Parathyroid adenoma (tissue), 2 donors: Measurements from ENCODE around the gene PLPPR3.

Source experiments
- H2AFZ ChIP-seq: fragments of 300-600 bp; sonication (generic); one replicate; pipeline ENCODE4 v1.7.0; 2017; ENCODE audit warnings: antibody characterized with exemption, mild to moderate bottlenecking
- H3K27ac ChIP-seq: fragments of 300-600 bp; sonication (generic); one replicate; pipeline ENCODE4 v1.7.0; 2017
- H3K27me3 ChIP-seq: fragments of 300-600 bp; sonication (generic); one replicate; pipeline ENCODE4 v1.7.0; 2017; ENCODE audit warnings: low read length; ENCODE audit not compliant: control insufficient read depth, insufficient read depth
- H3K36me3 ChIP-seq: fragments of 300-600 bp; sonication (generic); one replicate; pipeline ENCODE4 v1.7.0; 2017; ENCODE audit warnings: low read length; ENCODE audit not compliant: control insufficient read depth, insufficient read depth
- H3K4me1 ChIP-seq: fragments of 300-600 bp; sonication (generic); one replicate; pipeline ENCODE4 v1.7.0; 2017; ENCODE audit warnings: control low read depth
- H3K4me2 ChIP-seq: fragments of 300-600 bp; sonication (generic); one replicate; pipeline ENCODE4 v1.7.0; 2017; ENCODE audit warnings: low read length
- H3K4me3 ChIP-seq: fragments of 300-600 bp; sonication (generic); one replicate; pipeline ENCODE4 v1.7.0; 2017; ENCODE audit warnings: low read depth, low read length
- H3K79me2 ChIP-seq: fragments of 300-600 bp; sonication (generic); one replicate; pipeline ENCODE4 v1.7.0; 2017; ENCODE audit warnings: control low read depth
- H3K9ac ChIP-seq: fragments of 300-600 bp; sonication (generic); one replicate; pipeline ENCODE4 v1.7.0; 2017; ENCODE audit warnings: mild to moderate bottlenecking
- H3K9me3 ChIP-seq: fragments of 300-600 bp; sonication (generic); one replicate; pipeline ENCODE4 v1.7.0; 2017; ENCODE audit warnings: low read length; ENCODE audit not compliant: control insufficient read depth
- CTCF ChIP-seq: fragments of 300-600 bp; sonication (generic); IDR thresholded peaks from one replicate; pipeline ENCODE4 v1.7.0; 2017; ENCODE audit warnings: antibody characterized with exemption, mild to moderate bottlenecking
- donor health status: primary hyperparathyroidism.

PLPPR3 gene

GRCh38 chr19:827314-827709, 5.6 kb upstream of the PLPPR3 start:
- Histone ChIP-seq H2AFZ (no peak overlapping the region), H3K79me2 (no peaks in the 10 kb centered on the region), H3K27me3 (no peaks in the 10 kb centered on the region), H3K9me3 (no peaks in the 10 kb centered on the region), H3K27ac (no peak overlapping the region), H3K36me3 (no peaks in the 10 kb centered on the region), H3K4me3 (no peak overlapping the region), H3K9ac (no peak overlapping the region), H3K4me2 (no peak overlapping the region), H3K4me1 (no peaks in the 10 kb centered on the region)
- no peak for TF ChIP-seq CTCF

- H3K79me2 ChIP-seq, result no peaks in the 10 kb centered on the region
- no peaks in the 10 kb centered on the region for H3K36me3 ChIP-seq
- no peak overlapping the region for H3K4me3 ChIP-seq
- no peaks in the 10 kb centered on the region for H3K27me3 ChIP-seq
- H3K9ac ChIP-seq, result no peak overlapping the region
- H3K9me3 ChIP-seq, result no peaks in the 10 kb centered on the region
- no peak for TF ChIP-seq CTCF
- H3K4me1 ChIP-seq, result no peaks in the 10 kb centered on the region
- no peak overlapping the region for H3K27ac ChIP-seq
- no peak overlapping the region for H3K4me2 ChIP-seq
- H2AFZ ChIP-seq, result no peak overlapping the region
Measured at GRCh38 chr19:825897-826644, 4.3 kb upstream of the PLPPR3 start.

GRCh38 chr19:824885-825284, 3.1 kb upstream of the PLPPR3 start:
- Histone ChIP-seq H3K27me3 (no peaks in the 10 kb centered on the region), H3K9ac (no peak overlapping the region), H3K4me1 (no peaks in the 10 kb centered on the region), H3K79me2 (no peaks in the 10 kb centered on the region), H3K4me2 (no peak overlapping the region), H2AFZ (no peak overlapping the region), H3K27ac (no peak overlapping the region), H3K36me3 (no peaks in the 10 kb centered on the region), H3K9me3 (no peaks in the 10 kb centered on the region), H3K4me3 (no peak overlapping the region)
- TF ChIP-seq CTCF, result no peak

GRCh38 chr19:823565-824121, 1.9 kb upstream of the PLPPR3 start:
- no peak for TF ChIP-seq CTCF
- Histone ChIP-seq H3K79me2 (no peaks in the 10 kb centered on the region), H3K4me3 (no peak overlapping the region), H3K36me3 (no peaks in the 10 kb centered on the region), H3K4me1 (no peaks in the 10 kb centered on the region), H3K27ac (no peak overlapping the region), H3K27me3 (no peaks in the 10 kb centered on the region), H2AFZ (no peak overlapping the region), H3K4me2 (no peak overlapping the region), H3K9me3 (no peaks in the 10 kb centered on the region), H3K9ac (no peak overlapping the region)
